Osteocyte (in vitro differentiated cells): Measurements from ENCODE around the gene ARPIN. TPM values are rescaled to one million over a fixed set of nuclear protein-coding genes. Genes with fewer than 3 reads are reported as not detected.

Experiments used
- DNase-seq: peaks from one replicate; pipeline ENCODE4 v3.0.0; 2021; ENCODE audit warnings: mixed read lengths; ENCODE audit not compliant: unreplicated experiment; ENCODE audit errors: extremely low spot score
- H3K27ac Mint-ChIP-seq: one replicate; pipeline ENCODE4 v1.8.0; 2021; ENCODE audit warnings: mild to moderate bottlenecking, mixed read lengths; ENCODE audit not compliant: unreplicated experiment
- H3K27me3 Mint-ChIP-seq: one replicate; pipeline ENCODE4 v1.8.0; 2021; ENCODE audit warnings: mixed read lengths; ENCODE audit not compliant: unreplicated experiment
- H3K36me3 Mint-ChIP-seq: one replicate; pipeline ENCODE4 v1.8.0; 2021; ENCODE audit warnings: mixed read lengths; ENCODE audit not compliant: unreplicated experiment
- H3K4me1 Mint-ChIP-seq: one replicate; pipeline ENCODE4 v1.8.0; 2021; ENCODE audit warnings: mixed read lengths; ENCODE audit not compliant: unreplicated experiment
- H3K4me3 Mint-ChIP-seq: one replicate; pipeline ENCODE4 v1.8.0; 2021; ENCODE audit warnings: mild to moderate bottlenecking, moderate library complexity, mixed read lengths; ENCODE audit not compliant: unreplicated experiment
- H3K9me3 Mint-ChIP-seq: one replicate; pipeline ENCODE4 v1.8.0; 2021; ENCODE audit warnings: mixed read lengths; ENCODE audit not compliant: unreplicated experiment
- CTCF ChIP-seq: fragments of 200-600 bp; sonication (generic); IDR thresholded peaks from 2 replicates; pipeline ENCODE4 v1.5.0; 2021; ENCODE audit warnings: antibody characterized with exemption, mild to moderate bottlenecking, moderate library complexity
- total RNA-seq: library from RNA; stranded (reverse); gene quantifications from 2 replicates; pipeline ENCODE4 v1.2.1, GENCODE V29; 2021

ARPIN gene
- total RNA-seq, 1 donor from 2014 or later: 18.7 TPM

GRCh38 chr15:89903015-89903857 lies 9.5 kb downstream of the ARPIN start:
- Mint-ChIP-seq H3K4me3 (no peak overlapping the region), H3K27me3 (no peaks in the 10 kb centered on the region), H3K9me3 (no peaks in the 10 kb centered on the region), H3K27ac (no peak overlapping the region), H3K4me1 (peaks cover 2% of the 10 kb centered on the region), H3K36me3 (peaks cover 30% of the 10 kb centered on the region)
- DNase-seq: peak; percentile 83
- no peak for TF ChIP-seq CTCF

- no peak for DNase-seq
- H3K27me3 Mint-ChIP-seq: no peaks in the 10 kb centered on the region
- peaks cover 24% of the 10 kb centered on the region for H3K36me3 Mint-ChIP-seq
- TF ChIP-seq CTCF: no peak
- H3K27ac Mint-ChIP-seq: no peak overlapping the region
- no peaks in the 10 kb centered on the region for H3K9me3 Mint-ChIP-seq
- peaks cover 2% of the 10 kb centered on the region for H3K4me1 Mint-ChIP-seq
- H3K4me3 Mint-ChIP-seq: no peak overlapping the region
Observed at GRCh38 chr15:89900849-89901248, 11.9 kb downstream of the ARPIN start.

GRCh38 chr15:89899951-89900567 lies 12.7 kb downstream of the ARPIN start:
- DNase-seq: peak; percentile 77
- peaks cover 21% of the 10 kb centered on the region for H3K36me3 Mint-ChIP-seq
- no peaks in the 10 kb centered on the region for H3K27me3 Mint-ChIP-seq
- no peaks in the 10 kb centered on the region for H3K9me3 Mint-ChIP-seq
- no peak overlapping the region for H3K4me3 Mint-ChIP-seq
- H3K27ac Mint-ChIP-seq: no peak overlapping the region
- no peak for TF ChIP-seq CTCF
- H3K4me1 Mint-ChIP-seq: peaks cover 2% of the 10 kb centered on the region

GRCh38 chr15:89899295-89899945 lies 13.3 kb downstream of the ARPIN start:
- Mint-ChIP-seq H3K36me3 (peaks cover 21% of the 10 kb centered on the region), H3K4me1 (peaks cover 5% of the 10 kb centered on the region), H3K27ac (no peak overlapping the region), H3K27me3 (no peaks in the 10 kb centered on the region), H3K9me3 (no peaks in the 10 kb centered on the region), H3K4me3 (no peak overlapping the region)
- TF ChIP-seq CTCF: no peak
- peak; percentile 57 for DNase-seq
